Endothelial cell (in vitro differentiated cells): ENCODE measurements around the gene SH3RF2. TPM values are rescaled to one million over a fixed set of nuclear protein-coding genes. Genes with fewer than 3 reads are reported as not detected.
"Not testable (repeated sequence)": the region's sequence is repeated elsewhere in the genome, so short reads cannot be mapped to it uniquely, and the experiment has no call there.

Experiments used
- DNase-seq: peaks from one replicate; pipeline ENCODE4 v3.0.0; 2021; ENCODE audit warnings: low spot score
- H3K27ac Mint-ChIP-seq: one replicate; pipeline ENCODE4 v1.8.0; 2021; ENCODE audit warnings: mixed read lengths, inconsistent platforms; ENCODE audit not compliant: unreplicated experiment
- H3K27me3 Mint-ChIP-seq: one replicate; pipeline ENCODE4 v1.8.0; 2021; ENCODE audit warnings: mild to moderate bottlenecking, moderate library complexity, mixed read lengths, inconsistent platforms; ENCODE audit not compliant: unreplicated experiment
- H3K36me3 Mint-ChIP-seq: one replicate; pipeline ENCODE4 v1.8.0; 2021; ENCODE audit warnings: mild to moderate bottlenecking, low read depth, mixed read lengths, inconsistent platforms; ENCODE audit not compliant: unreplicated experiment
- H3K4me1 Mint-ChIP-seq: one replicate; pipeline ENCODE4 v1.8.0; 2021; ENCODE audit warnings: mild to moderate bottlenecking, mixed read lengths, inconsistent platforms; ENCODE audit not compliant: unreplicated experiment
- H3K4me3 Mint-ChIP-seq: one replicate; pipeline ENCODE4 v1.8.0; 2021; ENCODE audit warnings: mild to moderate bottlenecking, mixed read lengths, inconsistent platforms; ENCODE audit not compliant: unreplicated experiment
- H3K9me3 Mint-ChIP-seq: one replicate; pipeline ENCODE4 v1.8.0; 2021; ENCODE audit warnings: mixed read lengths, inconsistent platforms; ENCODE audit not compliant: unreplicated experiment
- CTCF ChIP-seq: fragments of 200-600 bp; sonication (generic); IDR thresholded peaks from one replicate; pipeline ENCODE4 v1.5.0; 2021; ENCODE audit warnings: antibody characterized with exemption; ENCODE audit not compliant: unreplicated experiment
- total RNA-seq: library from RNA; stranded (reverse); fragmentation: NEBNext Ultra II Directional; extraction: Animal tissue kit (Norgen Biotek cat#: 25700); gene quantifications from one replicate; pipeline ENCODE4 v1.2.1, GENCODE V29; 2021; ENCODE audit not compliant: unreplicated experiment

Gene SH3RF2
- total RNA-seq, 1 donor from 2014 or later, result 0.23 TPM

- peaks cover 2% of the 10 kb centered on the region for H3K27me3 Mint-ChIP-seq
- H3K9me3 Mint-ChIP-seq, result no peaks in the 10 kb centered on the region
- no peak for DNase-seq
- no peak for TF ChIP-seq CTCF
- H3K36me3 Mint-ChIP-seq, result no peaks in the 10 kb centered on the region
- H3K4me1 Mint-ChIP-seq, result no peaks in the 10 kb centered on the region
- H3K27ac Mint-ChIP-seq, result no peak overlapping the region
- H3K4me3 Mint-ChIP-seq, result no peak overlapping the region
Observed at GRCh38 chr5:145960848-145961600, 24.6 kb downstream of the SH3RF2 start.

GRCh38 chr5:145962001-145962400, 25.6 kb downstream of the SH3RF2 start:
- peaks cover 2% of the 10 kb centered on the region for H3K27me3 Mint-ChIP-seq
- H3K36me3 Mint-ChIP-seq, result no peaks in the 10 kb centered on the region
- TF ChIP-seq CTCF, result no peak
- H3K4me3 Mint-ChIP-seq, result no peak overlapping the region
- no peaks in the 10 kb centered on the region for H3K4me1 Mint-ChIP-seq
- H3K27ac Mint-ChIP-seq, result no peak overlapping the region
- DNase-seq, result no peak
- H3K9me3 Mint-ChIP-seq, result no peaks in the 10 kb centered on the region

GRCh38 chr5:145964008-145964407, 27.6 kb downstream of the SH3RF2 start:
- H3K4me3 Mint-ChIP-seq, H3K4me1 Mint-ChIP-seq, H3K36me3 Mint-ChIP-seq, H3K27me3 Mint-ChIP-seq, H3K27ac Mint-ChIP-seq, DNase-seq, H3K9me3 Mint-ChIP-seq: not testable (repeated sequence)

- Mint-ChIP-seq H3K27me3 (peaks cover 2% of the 10 kb centered on the region), H3K4me1 (no peaks in the 10 kb centered on the region)
Observed at GRCh38 chr5:145965804-145966203, 29.4 kb downstream of the SH3RF2 start.

GRCh38 chr5:145967296-145967695, 30.9 kb downstream of the SH3RF2 start:
- Mint-ChIP-seq H3K27me3 (no peaks in the 10 kb centered on the region), H3K4me3 (no peak overlapping the region), H3K36me3 (no peaks in the 10 kb centered on the region), H3K4me1 (no peaks in the 10 kb centered on the region), H3K27ac (no peak overlapping the region), H3K9me3 (no peaks in the 10 kb centered on the region)
- no peak for TF ChIP-seq CTCF
- DNase-seq, result no peak

More at GRCh38 chr5:145965804-145966203, 29.4 kb downstream of the SH3RF2 start:
- TF ChIP-seq CTCF, result no peak
- no peaks in the 10 kb centered on the region for H3K9me3 Mint-ChIP-seq
- no peaks in the 10 kb centered on the region for H3K36me3 Mint-ChIP-seq
- DNase-seq, result no peak
- H3K4me3 Mint-ChIP-seq, result no peak overlapping the region
- H3K27ac Mint-ChIP-seq, result no peak overlapping the region
